ENCODE results near the gene PDIA5. TPM values are rescaled to one million over a fixed set of nuclear protein-coding genes. Genes with fewer than 3 reads are reported as not detected.

PDIA5 gene
- total RNA-seq, 4 donors from 2014 or later, result 3.6 to 38.1 (median 25.1) TPM

DNA sequence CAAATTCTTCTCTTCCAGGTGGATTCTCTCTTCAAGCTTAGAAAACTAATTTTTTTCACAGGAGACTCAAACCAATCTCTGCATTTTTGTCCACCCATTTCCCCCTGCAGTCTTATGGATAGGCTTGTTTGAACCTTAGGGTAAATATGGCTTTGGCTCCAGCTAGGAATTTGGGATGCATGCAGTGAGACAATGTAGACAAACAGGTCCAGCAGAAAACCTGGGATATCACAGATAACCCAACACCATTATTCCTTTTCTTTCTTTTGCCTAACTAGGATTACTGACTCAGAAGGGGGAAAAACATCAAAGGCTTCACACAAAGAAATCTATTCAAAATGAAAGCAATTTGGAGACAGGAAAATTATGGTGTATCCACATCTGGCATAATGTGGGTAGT lies 28.1 kb upstream of the PDIA5 start:
- intact Hi-C loops (cut with DNase I; ENCODE audit: low total_unique reads), result no loop called here
- no peak for DNase-seq
- no peak overlapping the region for H3K4me3 ChIP-seq

DNA sequence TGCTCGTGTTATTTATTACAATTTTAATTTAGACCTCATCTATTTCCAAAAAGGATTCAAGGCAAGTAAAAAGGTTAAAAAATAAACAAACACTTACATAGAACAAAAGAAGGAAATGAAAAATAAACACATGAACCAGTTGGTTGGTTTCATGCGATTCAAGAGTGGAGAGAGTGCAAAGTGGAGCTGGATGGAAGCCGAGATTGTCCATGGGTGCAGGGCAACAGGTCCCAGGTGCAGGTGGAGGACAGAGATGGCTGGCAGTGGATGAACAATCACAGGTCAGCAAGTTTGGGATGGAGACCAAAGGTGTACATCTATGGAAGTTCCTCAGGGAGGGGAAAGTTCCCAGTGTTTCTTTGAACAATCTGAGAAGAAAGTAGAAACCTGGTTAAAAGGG lies 27.6 kb upstream of the PDIA5 start:
- H3K27ac ChIP-seq, result no peak overlapping the region
- no peaks in the 10 kb centered on the region for H3K4me1 ChIP-seq
- no peaks in the 10 kb centered on the region for H3K36me3 ChIP-seq
- DNase-seq, result no peak
- TF ChIP-seq, protein P1, sequence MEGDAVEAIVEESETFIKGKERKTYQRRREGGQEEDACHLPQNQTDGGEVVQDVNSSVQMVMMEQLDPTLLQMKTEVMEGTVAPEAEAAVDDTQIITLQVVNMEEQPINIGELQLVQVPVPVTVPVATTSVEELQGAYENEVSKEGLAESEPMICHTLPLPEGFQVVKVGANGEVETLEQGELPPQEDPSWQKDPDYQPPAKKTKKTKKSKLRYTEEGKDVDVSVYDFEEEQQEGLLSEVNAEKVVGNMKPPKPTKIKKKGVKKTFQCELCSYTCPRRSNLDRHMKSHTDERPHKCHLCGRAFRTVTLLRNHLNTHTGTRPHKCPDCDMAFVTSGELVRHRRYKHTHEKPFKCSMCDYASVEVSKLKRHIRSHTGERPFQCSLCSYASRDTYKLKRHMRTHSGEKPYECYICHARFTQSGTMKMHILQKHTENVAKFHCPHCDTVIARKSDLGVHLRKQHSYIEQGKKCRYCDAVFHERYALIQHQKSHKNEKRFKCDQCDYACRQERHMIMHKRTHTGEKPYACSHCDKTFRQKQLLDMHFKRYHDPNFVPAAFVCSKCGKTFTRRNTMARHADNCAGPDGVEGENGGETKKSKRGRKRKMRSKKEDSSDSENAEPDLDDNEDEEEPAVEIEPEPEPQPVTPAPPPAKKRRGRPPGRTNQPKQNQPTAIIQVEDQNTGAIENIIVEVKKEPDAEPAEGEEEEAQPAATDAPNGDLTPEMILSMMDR (IDR thresholded peaks at IDR 0.05), result no peak
- TF ChIP-seq POLR2A (IDR thresholded peaks at IDR 0.05), result no peak
- intact Hi-C loops (cut with DNase I; ENCODE audit: low total_unique reads), result no loop called here
- H3K4me3 ChIP-seq, result no peak overlapping the region
- no peaks in the 10 kb centered on the region for H3K9me3 ChIP-seq
- H3K27me3 ChIP-seq, result no peaks in the 10 kb centered on the region

More for the DNA sequence above, 28.1 kb upstream of the PDIA5 start:
- H3K9me3 ChIP-seq, result no peaks in the 10 kb centered on the region
- no peaks in the 10 kb centered on the region for H3K36me3 ChIP-seq
- H3K27me3 ChIP-seq, result no peaks in the 10 kb centered on the region
- H3K27ac ChIP-seq, result no peak overlapping the region
- H3K4me1 ChIP-seq, result no peaks in the 10 kb centered on the region
- TF ChIP-seq, protein P1 (IDR thresholded peaks at IDR 0.05), result no peak
- TF ChIP-seq POLR2A (IDR thresholded peaks at IDR 0.05), result no peak

DNA sequence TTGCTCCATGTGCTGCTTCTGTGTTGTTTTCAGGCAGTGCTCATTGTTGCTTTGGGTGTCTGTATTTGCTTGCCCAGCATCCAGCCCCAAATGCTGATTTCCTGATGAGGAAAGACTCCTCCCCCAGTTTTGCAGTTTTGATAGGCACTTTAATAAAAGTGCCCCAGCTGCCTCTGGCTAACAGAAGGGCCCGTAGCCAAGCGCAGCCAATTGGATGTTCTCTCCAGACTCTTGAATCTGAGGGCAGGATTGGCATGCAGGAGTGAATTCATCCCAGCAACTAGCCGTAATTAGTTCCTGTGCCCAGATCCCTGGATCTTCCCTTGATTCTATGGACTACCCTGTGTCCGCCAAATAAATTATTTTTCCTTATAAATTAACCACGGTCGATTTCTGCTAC lies 24.4 kb upstream of the PDIA5 start:
- no peak for DNase-seq
- Histone ChIP-seq H3K36me3 (no peaks in the 10 kb centered on the region), H3K27me3 (no peaks in the 10 kb centered on the region), H3K4me3 (no peak overlapping the region), H3K4me1 (no peaks in the 10 kb centered on the region), H3K9me3 (no peaks in the 10 kb centered on the region), H3K27ac (no peak overlapping the region)
- intact Hi-C loops (cut with DNase I; ENCODE audit: low total_unique reads), result no loop called here
- no peak for TF ChIP-seq POLR2A (IDR thresholded peaks at IDR 0.05)
- TF ChIP-seq, protein P1 (IDR thresholded peaks at IDR 0.05), result no peak

DNA sequence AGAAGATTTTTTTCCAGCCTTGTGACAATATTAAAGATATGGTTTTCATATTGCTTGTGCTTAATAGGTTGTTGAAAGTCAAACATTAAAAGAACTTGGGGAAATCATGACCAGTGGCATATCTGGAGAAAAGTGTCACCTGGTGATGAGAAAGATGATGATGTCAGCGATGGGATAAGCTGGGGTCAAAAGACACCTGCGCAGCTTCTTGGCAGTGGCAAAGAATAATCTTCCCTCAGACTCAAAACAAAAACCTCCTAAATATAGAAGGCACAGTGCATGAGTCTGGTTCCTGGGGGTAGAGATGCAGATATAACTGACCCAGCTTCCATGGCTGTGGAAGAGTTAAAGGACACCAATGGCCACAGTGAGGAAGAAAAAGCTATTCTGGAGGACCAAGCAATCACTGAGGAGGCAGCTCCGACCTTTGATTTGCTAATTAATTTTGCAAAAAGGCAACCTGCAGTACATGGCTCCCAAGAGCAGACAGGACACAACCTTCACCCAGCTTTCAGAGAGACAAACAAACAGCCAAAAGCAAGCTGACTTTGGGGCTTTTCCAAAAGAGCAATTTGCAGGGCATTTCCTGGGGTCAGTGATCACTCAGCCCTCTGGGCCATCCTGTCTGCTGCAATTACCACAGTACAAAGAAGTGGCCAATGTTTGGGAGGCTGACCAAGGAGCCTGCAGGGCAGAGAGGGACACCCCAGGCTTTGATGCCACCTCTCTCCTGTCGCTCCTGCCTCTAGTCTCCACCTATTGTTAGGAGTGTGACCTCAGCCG lies 21.7 kb upstream of the PDIA5 start:
- no peak for TF ChIP-seq POLR2A (IDR thresholded peaks at IDR 0.05)
- TF ChIP-seq, protein P1 (IDR thresholded peaks at IDR 0.05), result no peak
- no peak for DNase-seq
- Histone ChIP-seq H3K27me3 (no peaks in the 10 kb centered on the region), H3K9me3 (no peaks in the 10 kb centered on the region), H3K36me3 (no peaks in the 10 kb centered on the region), H3K27ac (no peak overlapping the region), H3K4me1 (no peaks in the 10 kb centered on the region), H3K4me3 (no peak overlapping the region)
- intact Hi-C loops (cut with DNase I; ENCODE audit: low total_unique reads), result no loop called here

DNA sequence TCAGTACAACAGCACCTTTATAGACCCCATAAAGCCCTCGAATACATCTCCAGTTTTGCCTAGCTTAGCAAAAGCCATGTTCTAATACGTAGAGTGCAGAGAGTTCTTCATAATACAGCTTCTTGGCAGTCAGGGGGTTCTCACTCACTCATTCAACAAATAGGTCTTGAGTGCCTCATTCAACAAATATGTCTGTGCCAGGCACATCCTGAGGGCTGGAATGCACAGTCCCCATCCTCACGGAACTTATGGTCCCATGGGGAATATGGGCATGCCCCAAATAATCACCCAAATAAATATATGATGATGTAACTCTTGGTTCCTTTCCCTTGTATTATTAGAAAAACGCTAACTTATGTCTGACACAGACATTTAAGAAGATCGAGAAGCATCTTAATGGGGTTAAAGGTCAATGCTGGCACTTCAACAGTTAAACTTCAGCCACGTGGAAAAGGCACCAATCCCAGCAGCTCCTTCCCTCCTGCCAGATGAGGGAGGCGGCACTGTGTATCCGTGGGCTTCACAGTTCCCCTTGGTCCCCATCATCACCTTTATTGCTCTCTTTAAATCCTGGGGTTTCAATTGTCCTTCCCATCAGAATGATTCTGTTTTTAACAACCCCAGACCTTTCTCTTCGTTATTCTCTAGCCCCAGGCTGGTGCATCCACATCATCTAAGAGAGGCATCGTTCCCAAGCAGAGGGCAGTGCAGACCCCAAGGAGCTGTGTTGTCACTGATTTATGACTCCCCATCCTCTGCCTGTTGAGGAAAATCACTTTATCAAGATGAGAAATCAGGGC lies 20.4 kb upstream of the PDIA5 start:
- Histone ChIP-seq H3K4me3 (no peak overlapping the region), H3K27ac (no peak overlapping the region), H3K4me1 (no peaks in the 10 kb centered on the region), H3K36me3 (no peaks in the 10 kb centered on the region), H3K27me3 (no peaks in the 10 kb centered on the region), H3K9me3 (no peaks in the 10 kb centered on the region)
- TF ChIP-seq, protein P1 (IDR thresholded peaks at IDR 0.05), result no peak
- TF ChIP-seq POLR2A (IDR thresholded peaks at IDR 0.05), result no peak
- DNase-seq, result no peak
- intact Hi-C loops (cut with DNase I; ENCODE audit: low total_unique reads), result no loop called here
